HUES6 (cell line): ENCODE data around the gene NSMCE3.
"Not testable (repeated sequence)": the region's sequence is repeated elsewhere in the genome, so short reads cannot be mapped to it uniquely, and the experiment has no call there.

ENCODE experiments used
- H3K27ac ChIP-seq: 2 replicates; pipeline ENCODE4 v1.7.0; 2013; ENCODE audit warnings: low read depth, mild to moderate bottlenecking, low read length, inconsistent platforms
- H3K27me3 ChIP-seq: 2 replicates; pipeline ENCODE4 v1.6.1; 2013; ENCODE audit warnings: low read length; ENCODE audit not compliant: control insufficient read depth, insufficient read depth
- H3K36me3 ChIP-seq: 2 replicates; pipeline ENCODE4 v1.6.1; 2013; ENCODE audit warnings: low read length; ENCODE audit not compliant: control insufficient read depth, insufficient read depth
- H3K4me1 ChIP-seq: 2 replicates; pipeline ENCODE4 v1.6.1; 2013; ENCODE audit warnings: low read length; ENCODE audit not compliant: control insufficient read depth, insufficient read depth
- H3K4me3 ChIP-seq: 2 replicates; pipeline ENCODE4 v1.5.1; 2013; ENCODE audit warnings: low read depth, low read length
- H3K9ac ChIP-seq: one replicate; pipeline ENCODE4 v1.6.1; 2013; ENCODE audit warnings: mild to moderate bottlenecking, low read length
- H3K9me3 ChIP-seq: 2 replicates; pipeline ENCODE4 v1.6.1; 2013; ENCODE audit warnings: low read depth, low read length; ENCODE audit not compliant: control insufficient read depth, insufficient read depth

The NSMCE3 gene

DNA sequence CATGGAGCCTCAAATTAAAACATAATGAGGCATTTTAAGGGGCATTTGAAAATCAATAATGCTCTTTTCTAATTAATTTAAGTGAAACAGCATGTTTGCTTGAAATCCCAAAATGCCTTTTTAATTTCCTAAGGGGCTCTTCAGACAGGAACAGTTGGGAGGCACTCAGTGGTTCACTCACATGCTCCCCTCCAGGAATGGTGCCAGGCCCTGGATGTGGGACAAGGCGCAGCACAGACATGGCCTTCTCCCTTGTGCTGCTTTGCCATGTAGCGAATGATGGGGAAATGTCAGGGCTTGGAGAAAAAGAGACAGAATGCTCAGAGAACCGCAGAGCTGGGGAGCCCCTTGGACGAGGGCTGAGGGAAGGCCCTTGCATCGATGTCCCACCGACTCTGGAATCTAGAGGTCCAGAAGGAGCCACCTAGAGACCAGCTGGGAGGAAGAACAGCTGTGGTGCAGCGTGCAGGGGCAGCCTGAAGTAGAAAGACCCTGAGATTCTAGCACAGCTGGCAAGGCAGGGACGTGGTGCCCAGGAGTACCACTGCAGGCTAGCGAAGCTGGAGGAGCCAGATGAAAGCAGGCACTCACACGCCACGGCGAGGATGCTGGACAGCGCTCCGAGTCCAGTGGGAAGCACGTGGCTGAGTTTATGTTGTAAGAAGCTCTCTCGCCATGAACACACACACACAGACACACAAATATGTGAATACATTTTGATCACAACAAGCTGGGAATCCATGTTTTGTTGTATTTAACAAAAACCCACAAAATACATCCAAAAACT lies 27.0 kb downstream of the NSMCE3 start:
- Histone ChIP-seq H3K9me3 (no peaks in the 10 kb centered on the region), H3K4me3 (no peak overlapping the region), H3K9ac (no peak overlapping the region), H3K27ac (no peak overlapping the region), H3K4me1 (no peaks in the 10 kb centered on the region; the same call in 1 of the 2 replicates), H3K27me3 (no peaks in the 10 kb centered on the region), H3K36me3 (no peaks in the 10 kb centered on the region)

DNA sequence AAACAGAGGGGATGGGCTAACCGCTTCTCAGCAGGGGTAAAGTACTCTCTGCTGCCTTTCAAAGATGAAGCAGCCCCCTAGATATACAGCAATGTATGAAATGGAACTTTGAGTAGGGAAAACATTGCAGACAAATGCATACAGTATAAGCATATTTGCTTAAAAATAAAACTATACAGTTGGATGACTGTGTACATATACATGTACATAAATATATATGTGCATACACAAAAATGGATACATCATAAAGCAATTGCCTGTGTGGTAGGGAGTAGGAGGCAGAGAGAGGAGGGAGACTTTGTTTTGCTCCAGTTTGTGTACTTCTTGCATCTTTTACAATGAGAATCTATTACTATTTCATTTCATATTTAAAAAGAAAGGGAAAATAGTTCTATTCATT lies 28.4 kb downstream of the NSMCE3 start:
- Histone ChIP-seq H3K9ac (no peak overlapping the region), H3K27ac (no peak overlapping the region), H3K4me3 (no peak overlapping the region), H3K9me3 (no peaks in the 10 kb centered on the region), H3K36me3 (no peaks in the 10 kb centered on the region), H3K4me1 (no peaks in the 10 kb centered on the region; the same call in 1 of the 2 replicates), H3K27me3 (no peaks in the 10 kb centered on the region)

DNA sequence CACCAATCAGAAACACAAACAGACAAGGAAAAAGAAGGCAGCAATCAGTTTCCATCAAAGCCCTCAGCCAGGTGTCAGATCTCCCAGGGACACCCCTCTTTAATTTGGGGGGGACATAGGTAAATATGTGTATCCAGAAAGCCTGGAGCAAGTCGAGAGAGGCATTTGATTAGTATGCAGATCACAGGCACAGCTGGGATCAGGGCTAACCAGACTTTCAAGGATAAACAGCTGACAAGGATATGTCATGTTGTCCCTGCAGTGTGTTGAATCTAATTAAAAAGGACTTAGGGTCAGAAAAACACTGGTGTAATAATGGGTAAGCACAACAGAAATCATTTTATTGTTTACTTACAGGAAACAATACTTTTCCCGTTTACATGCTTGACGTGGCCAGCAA lies 30.2 kb downstream of the NSMCE3 start:
- Histone ChIP-seq H3K27ac (no peak overlapping the region), H3K27me3 (no peaks in the 10 kb centered on the region), H3K9ac (no peak overlapping the region), H3K9me3 (0 out of 2 replicates have a peak, but pooled peaks cover 3% of the 10 kb centered on the region), H3K4me1 (no peaks in the 10 kb centered on the region; the same call in 1 of the 2 replicates), H3K4me3 (no peak overlapping the region), H3K36me3 (no peaks in the 10 kb centered on the region)

DNA sequence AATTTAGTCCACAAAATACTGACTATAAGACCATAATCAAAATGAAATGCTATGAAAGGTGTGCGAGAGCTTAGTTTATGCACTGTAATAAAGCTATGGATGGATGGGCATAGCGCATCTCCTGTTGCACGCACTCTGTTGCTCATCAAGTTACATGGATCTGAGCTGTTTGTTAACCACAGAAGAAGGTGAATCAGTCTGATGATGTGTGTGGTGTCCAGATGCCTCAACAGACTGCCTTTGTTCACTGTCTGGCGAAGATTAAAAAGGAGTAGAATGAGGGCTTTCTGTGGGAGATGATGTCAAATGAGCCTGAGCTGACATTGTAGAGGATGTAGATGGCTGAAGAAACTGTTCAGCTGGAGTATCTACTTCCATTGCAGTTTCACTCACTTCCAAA lies 36.1 kb downstream of the NSMCE3 start:
- Histone ChIP-seq H3K27ac (no peak overlapping the region), H3K4me3 (no peak overlapping the region), H3K4me1 (no peaks in the 10 kb centered on the region), H3K27me3 (no peaks in the 10 kb centered on the region), H3K9me3 (0 out of 2 replicates have a peak, but pooled peaks cover 3% of the 10 kb centered on the region), H3K36me3 (no peaks in the 10 kb centered on the region), H3K9ac (no peak overlapping the region)

GRCh38 chr15:29226436-29227208 lies 43.0 kb downstream of the NSMCE3 start:
- H3K9me3 ChIP-seq, result no peaks in the 10 kb centered on the region
- H3K4me3 ChIP-seq, result no peak overlapping the region
- no peaks in the 10 kb centered on the region for H3K27me3 ChIP-seq
- no peak overlapping the region for H3K27ac ChIP-seq
- H3K36me3 ChIP-seq, result no peaks in the 10 kb centered on the region
- no peak overlapping the region for H3K9ac ChIP-seq
- H3K4me1 ChIP-seq, result 0 out of 2 replicates have a peak, but pooled peaks cover 5% of the 10 kb centered on the region

DNA sequence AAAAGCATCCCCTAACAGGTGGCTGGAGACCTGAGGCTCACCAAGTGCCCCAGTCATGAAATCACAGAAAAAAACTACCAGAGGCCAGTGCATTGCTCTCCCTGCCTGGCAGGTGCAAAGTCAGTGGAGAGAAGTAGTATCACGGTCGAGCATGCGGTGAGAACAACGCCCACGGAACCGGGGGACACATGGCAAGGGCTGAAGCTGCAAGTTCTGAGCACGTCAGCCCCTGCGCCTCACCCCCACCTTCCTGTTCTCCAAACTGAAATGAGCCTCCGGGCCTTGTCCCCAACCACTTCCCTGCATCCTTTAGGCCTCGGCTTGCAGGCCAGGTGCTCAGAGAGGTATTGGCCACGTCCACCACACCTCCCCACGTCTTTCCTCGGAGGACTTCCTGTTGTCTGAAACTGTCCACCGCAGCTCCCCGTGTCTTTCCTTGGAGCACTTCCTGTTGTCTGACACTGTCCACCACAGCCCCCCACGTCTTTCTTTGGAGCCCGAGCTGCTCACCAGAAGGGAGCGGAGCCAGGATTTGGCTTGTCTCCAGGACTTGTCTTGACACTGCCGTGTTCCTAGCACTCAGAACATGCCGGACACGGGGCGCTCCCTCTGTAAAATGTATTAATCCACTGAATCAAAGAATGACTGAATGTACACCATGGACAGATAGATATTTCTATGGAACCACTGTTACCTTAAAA lies 43.9 kb downstream of the NSMCE3 start:
- no peaks in the 10 kb centered on the region for H3K9me3 ChIP-seq
- H3K27ac ChIP-seq, result no peak overlapping the region
- H3K4me1 ChIP-seq, result 0 out of 2 replicates have a peak, but pooled peaks cover 5% of the 10 kb centered on the region
- no peak overlapping the region for H3K4me3 ChIP-seq
- no peaks in the 10 kb centered on the region for H3K27me3 ChIP-seq
- H3K36me3 ChIP-seq, result no peaks in the 10 kb centered on the region
- H3K9ac ChIP-seq, result no peak overlapping the region

- not testable (repeated sequence) for H3K9me3 ChIP-seq, H3K4me1 ChIP-seq, H3K9ac ChIP-seq, H3K27me3 ChIP-seq, H3K4me3 ChIP-seq, H3K36me3 ChIP-seq, H3K27ac ChIP-seq
These were observed 44.6 kb downstream of the NSMCE3 start for GRCh38 chr15:29224987-29225363.

DNA sequence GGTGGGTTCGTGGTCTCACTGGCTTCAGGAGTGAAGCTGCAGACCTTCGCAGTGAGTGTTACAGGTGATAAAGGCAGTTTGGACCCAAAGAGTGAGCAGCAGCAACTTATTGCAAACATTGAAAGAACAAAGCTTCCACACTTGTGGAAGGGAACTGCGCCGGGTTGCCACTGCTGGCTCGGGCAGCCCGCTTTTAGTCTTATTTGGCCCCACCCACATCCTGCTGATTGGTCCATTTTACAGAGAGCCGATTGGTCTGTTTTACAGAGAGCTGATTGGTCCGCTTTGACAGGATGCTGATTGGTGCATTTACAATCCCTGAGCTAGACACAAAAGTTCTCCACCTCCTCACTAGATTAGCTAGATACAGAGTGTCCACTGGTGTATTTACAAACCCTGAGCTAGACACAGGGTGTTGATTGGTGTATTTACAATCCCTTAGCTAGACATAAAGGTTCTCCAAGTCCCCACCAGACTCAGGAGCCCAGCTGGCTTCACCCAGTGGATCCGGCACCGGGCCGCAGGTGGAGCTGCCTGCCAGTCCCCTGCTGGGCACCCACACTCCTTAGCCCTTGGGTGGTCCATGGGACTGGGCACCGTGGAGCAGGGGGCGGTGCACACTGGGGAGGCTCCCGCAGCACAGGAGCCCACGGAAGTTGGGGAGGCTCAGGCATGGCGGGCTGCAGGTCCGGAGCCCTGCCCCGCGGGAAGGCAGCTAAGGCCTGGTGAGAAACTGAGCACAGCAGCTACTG lies 45.2 kb downstream of the NSMCE3 start:
- not testable (repeated sequence) for H3K9ac ChIP-seq, H3K4me3 ChIP-seq, H3K4me1 ChIP-seq, H3K36me3 ChIP-seq, H3K27ac ChIP-seq, H3K27me3 ChIP-seq, H3K9me3 ChIP-seq

DNA sequence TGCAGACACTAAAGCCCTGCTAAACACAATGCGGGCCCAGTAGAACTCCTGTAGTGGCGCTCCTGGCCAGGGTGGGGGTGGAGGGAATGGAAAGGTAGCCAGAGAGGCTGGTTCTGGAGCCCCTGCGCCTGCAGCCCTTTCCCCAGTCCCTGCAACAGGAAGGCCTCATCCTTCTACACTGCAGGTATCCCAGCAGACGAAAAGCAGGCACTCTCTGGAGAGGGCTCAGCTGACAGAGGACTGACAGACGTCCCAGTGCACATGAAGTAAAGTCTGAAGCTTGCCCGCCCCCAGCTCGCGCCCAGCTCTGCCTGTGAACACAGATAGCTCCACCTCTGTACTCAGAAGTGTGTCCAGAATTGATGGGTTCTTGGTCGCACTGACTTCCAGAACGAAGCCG lies 46.0 kb downstream of the NSMCE3 start:
- Histone ChIP-seq H3K27ac (no peak overlapping the region), H3K9ac (no peak overlapping the region), H3K36me3 (no peaks in the 10 kb centered on the region), H3K4me3 (no peak overlapping the region), H3K27me3 (no peaks in the 10 kb centered on the region), H3K4me1 (0 out of 2 replicates have a peak, but pooled peaks cover 5% of the 10 kb centered on the region), H3K9me3 (no peaks in the 10 kb centered on the region)

GRCh38 chr15:29222129-29222853 lies 47.3 kb downstream of the NSMCE3 start:
- Histone ChIP-seq H3K4me3 (no peak overlapping the region), H3K9me3 (no peaks in the 10 kb centered on the region), H3K27ac (no peak overlapping the region), H3K27me3 (no peaks in the 10 kb centered on the region), H3K9ac (no peak overlapping the region), H3K4me1 (0 out of 2 replicates have a peak, but pooled peaks cover 1% of the 10 kb centered on the region), H3K36me3 (no peaks in the 10 kb centered on the region)
